Measurements from ENCODE around the gene CYP11A1. TPM values are rescaled to one million over a fixed set of nuclear protein-coding genes. Genes with fewer than 3 reads are reported as not detected.

Gene CYP11A1
- total RNA-seq, 1 experiment from 2014 or later, result 1.7 TPM

- Histone ChIP-seq H2AFZ (ENCODE audit: low read length) (no peak overlapping the region), H3K9me3 (ENCODE audit: control insufficient read depth, low read depth, low read length) (no peaks in the 10 kb centered on the region), H2AK5ac (ENCODE audit: insufficient read length, low read length) (no peak overlapping the region), H3K9ac (ENCODE audit: extremely low read depth, insufficient read length, low read length) (no peak overlapping the region), H2BK5ac (ENCODE audit: insufficient read length, low read length) (no peak overlapping the region), H3K27me3 (ENCODE audit: insufficient read depth, low read length) (no peaks in the 10 kb centered on the region), H3K79me2 (ENCODE audit: insufficient read depth, low read length) (no peaks in the 10 kb centered on the region), H2BK15ac (ENCODE audit: low read depth, low read length) (no peak overlapping the region), H3K4me1 (ENCODE audit: insufficient read depth, low read length) (peaks cover 5% of the 10 kb centered on the region; the same call in 1 of the 2 replicates), H3K23ac (ENCODE audit: insufficient read length, low read depth, low read length) (no peak overlapping the region), H2BK20ac (ENCODE audit: low read depth, low read length, poor library complexity, severe bottlenecking) (no peak overlapping the region), H3K18ac (ENCODE audit: insufficient read length, low read depth, low read length) (no peak overlapping the region), H2BK120ac (ENCODE audit: low read depth, low read length, poor library complexity, severe bottlenecking) (no peak overlapping the region), H3K4ac (ENCODE audit: low read depth, low read length) (no peak overlapping the region), H3K56ac (ENCODE audit: insufficient read length, low read depth, low read length) (no peak overlapping the region), H4K5ac (ENCODE audit: insufficient read length, low read depth, low read length) (no peak overlapping the region), H2BK12ac (ENCODE audit: insufficient read length, low read depth, low read length) (no peak overlapping the region), H3K79me1 (ENCODE audit: insufficient read depth, low read depth, low read length, poor library complexity, severe bottlenecking) (no peaks in the 10 kb centered on the region), H3K14ac (ENCODE audit: insufficient read depth, low read length) (no peak overlapping the region), H4K8ac (replicated peaks; ENCODE audit: insufficient read length, low read depth, low read length) (no peak overlapping the region), H3K23me2 (ENCODE audit: insufficient read length, low read depth, low read length, poor library complexity, severe bottlenecking) (no peaks in the 10 kb centered on the region), H4K20me1 (ENCODE audit: control insufficient read depth, insufficient read depth, insufficient read length) (no peaks in the 10 kb centered on the region), H3K4me2 (ENCODE audit: insufficient read depth, insufficient read length, low read length) (no peak overlapping the region), H3K27ac (ENCODE audit: insufficient read length, low read depth, low read length) (no peak overlapping the region), H4K91ac (ENCODE audit: insufficient read length, low read depth, low read length) (no peak overlapping the region), H3T11ph (ENCODE audit: low read length) (no peak overlapping the region)
- TF ChIP-seq CTCF (conservative IDR thresholded peaks at IDR 0.05), result no peak
- H3K9me3 Mint-ChIP-seq, result no peaks in the 10 kb centered on the region
- H3K36me3 Mint-ChIP-seq (ENCODE audit: insufficient read depth in 1 of 3, low read depth in 3 of 3), result no peaks in the 10 kb centered on the region
- 0 out of 7 replicates have a peak overlapping the region, but pooled peaks of 1 of the 3 experiments have one; percentile 83 for H3K27ac Mint-ChIP-seq
- H3K4me3 Mint-ChIP-seq, result no peak overlapping the region
- no peak for DNase-seq
- H3K4me1 Mint-ChIP-seq, result peaks cover 18 to 34% of the 10 kb centered on the region in 2 experiments
- peaks cover 6% of the 10 kb centered on the region for H3K27me3 Mint-ChIP-seq (ENCODE audit: low read depth)
- no CpG with 5 or more reads among the region's 9 CpGs for WGBS (ENCODE audit: extremely low coverage, insufficient read length, low lambda C conversion rate)
These were observed 29.2 kb upstream of the CYP11A1 start for GRCh38 chr15:74396445-74397238.
